Type B pancreatic cell (in vitro differentiated cells): ENCODE measurements around the gene PARD6G. TPM values are rescaled to one million over a fixed set of nuclear protein-coding genes. Genes with fewer than 3 reads are reported as not detected.
"Not testable (repeated sequence)": the region's sequence is repeated elsewhere in the genome, so short reads cannot be mapped to it uniquely, and the experiment has no call there.

Experiments
- DNase-seq: peaks from one replicate; pipeline ENCODE4 v3.0.0; 2021; ENCODE audit warnings: mixed read lengths; ENCODE audit not compliant: unreplicated experiment; ENCODE audit errors: extremely low spot score
- H3K27ac Mint-ChIP-seq: 2 replicates; pipeline ENCODE4 v1.8.0; 2021; ENCODE audit warnings: mild to moderate bottlenecking, mixed read lengths
- H3K27me3 Mint-ChIP-seq: 2 replicates; pipeline ENCODE4 v1.8.0; 2021; ENCODE audit warnings: mixed read lengths
- H3K36me3 Mint-ChIP-seq: 2 replicates; pipeline ENCODE4 v1.8.0; 2021; ENCODE audit warnings: mixed read lengths
- H3K4me1 Mint-ChIP-seq: one replicate; pipeline ENCODE4 v1.8.0; 2021; ENCODE audit warnings: mixed read lengths; ENCODE audit not compliant: unreplicated experiment
- H3K4me3 Mint-ChIP-seq: 2 replicates; pipeline ENCODE4 v1.8.0; 2021; ENCODE audit warnings: mild to moderate bottlenecking, mixed read lengths
- H3K9me3 Mint-ChIP-seq: 2 replicates; pipeline ENCODE4 v1.8.0; 2021; ENCODE audit warnings: mixed read lengths
- CTCF ChIP-seq: fragments of 200-600 bp; sonication (generic); conservative IDR thresholded peaks from 2 replicates; pipeline ENCODE4 v1.5.0; 2021; ENCODE audit warnings: antibody characterized with exemption, mild to moderate bottlenecking
- long read RNA-seq: library from polyadenylated mRNA; unstranded; transcript quantifications from one replicate; pipeline ENCODE4 v2.0.0, GENCODE V29; 2020
- total RNA-seq: library from RNA; stranded (reverse); gene quantifications from 2 replicates; pipeline ENCODE4 v1.2.1, GENCODE V29; 2021; ENCODE audit warnings: low replicate concordance

PARD6G gene
- total RNA-seq: 10.2 and 21.8 TPM in 2 replicates
- long read RNA-seq: 0 reads

- Mint-ChIP-seq H3K9me3 (no peaks in the 10 kb centered on the region), H3K27ac (no peak within 1 kb of the TSS), H3K4me1 (peaks cover 7% of the 10 kb centered on the region), H3K36me3 (no peaks in the 10 kb centered on the region), H3K4me3 (peak within 1 kb of the TSS; percentile 84), H3K27me3 (no peaks in the 10 kb centered on the region)
- peak; percentile 82 for DNase-seq
- no peak for TF ChIP-seq CTCF
These were observed at the start of gene PARD6G for GRCh38 chr18:80247393-80247841. Gene PARD6G (minus strand): TSS chr18:80247514. CDS start chr18:80247348, 166 bp downstream.

- H3K9me3 Mint-ChIP-seq, H3K36me3 Mint-ChIP-seq, H3K27me3 Mint-ChIP-seq, H3K4me3 Mint-ChIP-seq, H3K4me1 Mint-ChIP-seq: not testable (repeated sequence)
- TF ChIP-seq CTCF: peak; percentile 67
- DNase-seq: peak; percentile 69
- H3K27ac Mint-ChIP-seq: peak overlapping the region; percentile 31
These were observed 15.1 kb upstream of the PARD6G start for GRCh38 chr18:80262241-80263033.

- Mint-ChIP-seq H3K27me3 (no peaks in the 10 kb centered on the region), H3K4me3 (no peak overlapping the region), H3K4me1 (no peaks in the 10 kb centered on the region), H3K27ac (no peak overlapping the region), H3K9me3 (peaks cover 10% of the 10 kb centered on the region), H3K36me3 (no peaks in the 10 kb centered on the region)
- DNase-seq: no peak
- no peak for TF ChIP-seq CTCF
These were observed 12.3 kb upstream of the PARD6G start for GRCh38 chr18:80259610-80260009.

- TF ChIP-seq CTCF: no peak
- Mint-ChIP-seq H3K4me1 (no peaks in the 10 kb centered on the region), H3K9me3 (peaks cover 10% of the 10 kb centered on the region), H3K27me3 (peaks cover under 1% of the 10 kb centered on the region), H3K4me3 (no peak overlapping the region), H3K36me3 (no peaks in the 10 kb centered on the region), H3K27ac (no peak overlapping the region)
- DNase-seq: no peak
These were observed 11.3 kb upstream of the PARD6G start for GRCh38 chr18:80258640-80259039.

GRCh38 chr18:80257579-80258543 is 10.5 kb upstream of the PARD6G start:
- DNase-seq: peak; percentile 70
- not testable (repeated sequence) for H3K9me3 Mint-ChIP-seq, H3K36me3 Mint-ChIP-seq, H3K27me3 Mint-ChIP-seq, H3K4me1 Mint-ChIP-seq, H3K4me3 Mint-ChIP-seq, H3K27ac Mint-ChIP-seq
- peak; percentile 83 for TF ChIP-seq CTCF
